CD4-positive, alpha-beta T cell treated with Interleukin-12 subunit alpha and Interleukin-12 subunit beta, for 1 hour (primary cell): ENCODE measurements around the gene ATXN1.
"Not testable (repeated sequence)": the region's sequence is repeated elsewhere in the genome, so short reads cannot be mapped to it uniquely, and the experiment has no call there.

Experiments used
- DNase-seq: peaks from one replicate; pipeline ENCODE4 v3.0.0-alpha.2; 2020

Gene ATXN1

GRCh38 chr6:16563628-16564240 is 197.5 kb downstream of the ATXN1 start:
- DNase-seq = no peak

- no peak for DNase-seq
Observed at GRCh38 chr6:16562498-16562897, 198.8 kb downstream of the ATXN1 start.

- DNase-seq = no peak
Observed at GRCh38 chr6:16559071-16559470, 202.2 kb downstream of the ATXN1 start.

- no peak for DNase-seq
Observed at GRCh38 chr6:16555550-16555949, 205.7 kb downstream of the ATXN1 start.

- DNase-seq = no peak
Observed at GRCh38 chr6:16553531-16553930, 207.7 kb downstream of the ATXN1 start.

GRCh38 chr6:16551466-16551865 is 209.8 kb downstream of the ATXN1 start:
- no peak for DNase-seq

- DNase-seq = no peak
Observed at GRCh38 chr6:16548121-16548520, 213.1 kb downstream of the ATXN1 start.

- DNase-seq = no peak
Observed at GRCh38 chr6:16547587-16547986, 213.7 kb downstream of the ATXN1 start.

- no peak for DNase-seq
Observed at GRCh38 chr6:16546861-16547260, 214.4 kb downstream of the ATXN1 start.

GRCh38 chr6:16545382-16545781 is 215.9 kb downstream of the ATXN1 start:
- no peak for DNase-seq

GRCh38 chr6:16544521-16544920 is 216.7 kb downstream of the ATXN1 start:
- DNase-seq = no peak

- DNase-seq = no peak
Observed at GRCh38 chr6:16544006-16544405, 217.3 kb downstream of the ATXN1 start.

GRCh38 chr6:16543521-16543920 is 217.7 kb downstream of the ATXN1 start:
- no peak for DNase-seq

GRCh38 chr6:16542070-16542469 is 219.2 kb downstream of the ATXN1 start:
- DNase-seq = no peak

GRCh38 chr6:16540804-16541752 is 220.2 kb downstream of the ATXN1 start:
- no peak for DNase-seq

GRCh38 chr6:16540383-16540782 is 220.9 kb downstream of the ATXN1 start:
- DNase-seq = not testable (repeated sequence)

- DNase-seq = no peak
Observed at GRCh38 chr6:16539086-16539931, 222.0 kb downstream of the ATXN1 start.

GRCh38 chr6:16535564-16535963 is 225.7 kb downstream of the ATXN1 start:
- no peak for DNase-seq

- DNase-seq = no peak
Observed at GRCh38 chr6:16533721-16534136, 227.5 kb downstream of the ATXN1 start.

- DNase-seq = no peak
Observed at GRCh38 chr6:16533210-16533609, 228.1 kb downstream of the ATXN1 start.

- no peak for DNase-seq
Observed at GRCh38 chr6:16527691-16528090, 233.6 kb downstream of the ATXN1 start.

GRCh38 chr6:16524380-16524707 is 236.9 kb downstream of the ATXN1 start:
- DNase-seq = no peak

- no peak for DNase-seq
Observed at GRCh38 chr6:16523606-16524379, 237.5 kb downstream of the ATXN1 start.
